Subcutaneous adipose tissue (tissue), 4 donors: ENCODE measurements around the gene METTL25B. TPM values are rescaled to one million over a fixed set of nuclear protein-coding genes. Genes with fewer than 3 reads are reported as not detected.

Experiments used
- CTCF ChIP-seq: fragments of 450-650 bp; IDR thresholded peaks from one replicate; pipeline ENCODE4 v1.5.1; 2016; ENCODE audit warnings: low read depth, mild to moderate bottlenecking, control low read depth, antibody characterized with exemption, moderate library complexity
- total RNA-seq, 4 donors: library from RNA; depleted of rRNA; stranded (reverse); fragments of >200 nt; gene quantifications; one replicate each; pipeline ENCODE4 v1.1.0, GENCODE V29; 2016

Gene METTL25B
- total RNA-seq, 4 donors from 2014 or later = 20.5 to 29.2 (median 23.0) TPM

- TF ChIP-seq CTCF = no peak
These were observed 44.0 kb downstream of the METTL25B start for GRCh38 chr1:156772222-156772621.

- TF ChIP-seq CTCF = no peak
These were observed 44.6 kb downstream of the METTL25B start for GRCh38 chr1:156772728-156773497.

GRCh38 chr1:156773607-156774006, 45.3 kb downstream of the METTL25B start:
- no peak for TF ChIP-seq CTCF

GRCh38 chr1:156775799-156776198, 47.5 kb downstream of the METTL25B start:
- TF ChIP-seq CTCF = no peak

GRCh38 chr1:156776942-156777341, 48.7 kb downstream of the METTL25B start:
- no peak for TF ChIP-seq CTCF

- TF ChIP-seq CTCF = no peak
These were observed 49.3 kb downstream of the METTL25B start for GRCh38 chr1:156777573-156777972.

GRCh38 chr1:156781585-156782186, 53.4 kb downstream of the METTL25B start:
- TF ChIP-seq CTCF = no peak
